Ishikawa (cell line): ENCODE results near the gene TRIM44.

ENCODE experiments used
- CEBPB ChIP-seq: IDR thresholded peaks from 2 replicates; pipeline ENCODE4 v1.6.1; 2012
- CREB1 ChIP-seq: IDR thresholded peaks from 2 replicates; pipeline ENCODE4 v1.6.1; 2012; ENCODE audit warnings: low read depth
- EGR1 ChIP-seq: IDR thresholded peaks from 2 replicates; pipeline ENCODE4 v1.6.1; 2012
- EP300 ChIP-seq: IDR thresholded peaks from 2 replicates; pipeline ENCODE4 v1.6.1; 2012; ENCODE audit warnings: borderline replicate concordance
- FOXM1 ChIP-seq: IDR thresholded peaks from 2 replicates; pipeline ENCODE4 v1.6.1; 2012; ENCODE audit warnings: low read depth, borderline replicate concordance
- MAX ChIP-seq: IDR thresholded peaks from 2 replicates; pipeline ENCODE4 v1.6.1; 2012
- NFIC ChIP-seq: IDR thresholded peaks from 2 replicates; pipeline ENCODE4 v1.6.1; 2012
- RAD21 ChIP-seq: IDR thresholded peaks from 2 replicates; pipeline ENCODE4 v1.6.1; 2012; ENCODE audit warnings: low read depth
- REST ChIP-seq: IDR thresholded peaks from 2 replicates; pipeline ENCODE4 v1.6.1; 2012; ENCODE audit warnings: low read depth, mild to moderate bottlenecking
- TAF1 ChIP-seq: IDR thresholded peaks from 2 replicates; pipeline ENCODE4 v1.6.1; 2012; ENCODE audit warnings: low read depth, mild to moderate bottlenecking
- TCF12 ChIP-seq: IDR thresholded peaks from 2 replicates; pipeline ENCODE4 v1.6.1; 2012; ENCODE audit warnings: low read depth
- TEAD4 ChIP-seq: IDR thresholded peaks from 2 replicates; pipeline ENCODE4 v1.6.1; 2012
- USF1 ChIP-seq: IDR thresholded peaks from 2 replicates; pipeline ENCODE4 v1.6.1; 2012
- YY1 ChIP-seq: IDR thresholded peaks from 2 replicates; pipeline ENCODE4 v1.6.1; 2012; ENCODE audit warnings: low read depth
- ZBTB7A ChIP-seq: IDR thresholded peaks from 2 replicates; pipeline ENCODE4 v1.6.1; 2012; ENCODE audit warnings: low read depth

Gene TRIM44

GRCh38 chr11:35717520-35717919 is 54.9 kb downstream of the TRIM44 start:
- no peak for TF ChIP-seq FOXM1
- no peak for TF ChIP-seq TAF1

GRCh38 chr11:35721651-35722282 is 59.2 kb downstream of the TRIM44 start:
- no peak for TF ChIP-seq TEAD4
- TF ChIP-seq FOXM1 = no peak
- TF ChIP-seq TAF1 = no peak
- TF ChIP-seq YY1 = no peak
- TF ChIP-seq NFIC = no peak
- no peak for TF ChIP-seq RAD21
- TF ChIP-seq CEBPB = no peak
- no peak for TF ChIP-seq ZBTB7A
- no peak for TF ChIP-seq REST
- TF ChIP-seq MAX = no peak
- no peak for TF ChIP-seq EGR1
- no peak for TF ChIP-seq CREB1
- TF ChIP-seq EP300 = no peak
- no peak for TF ChIP-seq TCF12
- no peak for TF ChIP-seq USF1

- TF ChIP-seq TEAD4 (no peak), FOXM1 (no peak), EP300 (no peak), YY1 (no peak), USF1 (no peak), CEBPB (no peak), RAD21 (no peak), ZBTB7A (no peak), REST (no peak), NFIC (no peak), TAF1 (no peak), CREB1 (no peak), EGR1 (no peak), MAX (no peak), TCF12 (no peak)
These were observed 60.1 kb downstream of the TRIM44 start for GRCh38 chr11:35722641-35723040.

- TF ChIP-seq NFIC = no peak
- no peak for TF ChIP-seq REST
- TF ChIP-seq ZBTB7A = no peak
- TF ChIP-seq YY1 = no peak
- TF ChIP-seq TEAD4 = no peak
- no peak for TF ChIP-seq EP300
- no peak for TF ChIP-seq RAD21
- no peak for TF ChIP-seq FOXM1
- no peak for TF ChIP-seq TAF1
- TF ChIP-seq TCF12 = no peak
- TF ChIP-seq MAX = no peak
- no peak for TF ChIP-seq CEBPB
- no peak for TF ChIP-seq EGR1
- TF ChIP-seq CREB1 = no peak
- no peak for TF ChIP-seq USF1
These were observed 60.9 kb downstream of the TRIM44 start for GRCh38 chr11:35723493-35723892.
